NCI-H526 (cell line): ENCODE data around the gene ATRN.
"Not testable (repeated sequence)": the region's sequence is repeated elsewhere in the genome, so short reads cannot be mapped to it uniquely, and the experiment has no call there.

Source experiments
- DNase-seq, 2 experiments: peaks; one replicate each; lab custom pipeline; 2025; lab: John Stamatoyannopoulos, UW

The ATRN gene

DNA sequence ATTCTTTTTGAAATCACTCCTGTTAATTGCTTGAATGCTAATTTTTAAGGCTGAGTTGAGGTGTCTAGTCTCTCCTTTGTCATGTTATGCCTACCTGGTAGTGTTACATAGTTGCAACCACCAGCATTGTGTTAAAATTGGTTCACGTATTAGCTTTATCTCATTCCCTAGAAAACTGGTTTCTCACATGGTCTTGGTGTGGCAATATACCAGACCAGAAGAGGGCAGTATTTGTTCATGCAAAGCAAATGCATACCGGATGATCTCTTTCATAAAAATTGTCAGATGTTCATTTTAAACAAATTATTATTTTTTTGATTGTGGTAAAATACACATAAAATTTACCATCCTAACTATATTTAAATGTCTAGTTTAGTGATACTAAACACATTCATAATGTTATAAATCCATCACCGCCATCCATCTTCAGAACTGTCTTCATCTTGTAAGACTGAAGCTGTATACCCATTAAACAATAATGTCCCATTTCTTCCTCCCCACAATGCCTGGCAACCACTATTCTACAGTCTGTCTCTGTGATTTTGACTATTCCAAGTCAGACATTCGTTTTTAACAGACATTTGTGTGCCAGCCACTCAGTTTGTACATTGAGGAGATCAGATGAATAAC, 92.8 kb downstream of the ATRN start:
- peak; percentile 11 to 75 for DNase-seq

DNA sequence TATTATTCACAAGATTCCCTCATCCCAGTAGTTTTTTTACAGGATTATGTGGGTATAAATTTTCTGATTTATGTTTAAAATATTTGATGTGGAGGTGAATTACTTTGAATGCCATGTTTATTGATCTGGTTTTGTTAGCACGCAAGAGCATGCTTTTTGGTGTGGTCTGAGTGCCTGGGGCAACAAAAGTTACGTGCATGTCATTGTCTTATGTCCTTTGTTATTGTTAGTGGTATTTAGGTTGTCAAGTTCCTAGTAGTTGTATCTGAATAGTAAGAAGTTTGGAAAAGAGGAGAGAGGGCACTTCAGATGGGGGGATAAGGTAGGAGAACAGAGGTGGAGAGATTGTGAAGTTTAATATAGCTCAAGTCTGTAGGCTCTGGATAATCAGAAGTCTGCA, 95.0 kb downstream of the ATRN start:
- DNase-seq, result no peak

DNA sequence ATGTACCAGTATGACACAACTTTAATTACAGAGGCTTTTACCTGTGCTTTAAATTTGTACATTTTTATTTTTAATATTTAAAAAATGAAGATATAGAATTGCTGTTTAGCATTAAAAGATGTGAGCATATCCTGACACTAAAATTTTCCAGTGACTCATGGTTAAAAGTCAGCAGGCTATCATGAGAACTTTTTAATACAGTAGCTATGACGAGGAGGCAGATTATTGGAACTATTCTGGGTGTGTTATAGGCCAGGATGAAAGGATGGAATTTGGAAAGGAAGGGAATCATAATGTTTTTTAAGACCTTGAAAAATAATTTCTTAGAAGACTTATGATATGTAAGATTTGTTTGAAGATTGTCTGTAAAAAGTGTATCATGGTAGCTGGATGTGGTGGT, 101.3 kb downstream of the ATRN start:
- no peak for DNase-seq

DNA sequence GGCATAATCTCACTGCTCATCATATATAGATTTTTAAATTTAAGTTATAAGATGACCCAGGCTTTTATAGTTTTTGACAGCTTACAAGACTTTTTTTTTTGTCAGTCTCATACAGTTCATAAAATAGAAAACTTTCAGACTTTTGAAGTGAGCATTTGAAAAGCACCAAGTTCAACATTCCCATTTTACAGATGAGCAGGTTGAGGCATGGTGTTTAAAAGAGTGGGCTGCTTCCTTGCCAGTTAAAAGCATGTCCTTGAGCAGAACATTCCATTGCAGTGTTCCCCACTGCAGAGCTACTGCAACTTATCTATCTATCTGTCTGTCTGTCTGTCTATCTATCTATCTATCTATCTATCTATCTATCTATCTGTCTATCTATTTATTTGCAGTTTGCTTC, 105.5 kb downstream of the ATRN start:
- no peak for DNase-seq

DNA sequence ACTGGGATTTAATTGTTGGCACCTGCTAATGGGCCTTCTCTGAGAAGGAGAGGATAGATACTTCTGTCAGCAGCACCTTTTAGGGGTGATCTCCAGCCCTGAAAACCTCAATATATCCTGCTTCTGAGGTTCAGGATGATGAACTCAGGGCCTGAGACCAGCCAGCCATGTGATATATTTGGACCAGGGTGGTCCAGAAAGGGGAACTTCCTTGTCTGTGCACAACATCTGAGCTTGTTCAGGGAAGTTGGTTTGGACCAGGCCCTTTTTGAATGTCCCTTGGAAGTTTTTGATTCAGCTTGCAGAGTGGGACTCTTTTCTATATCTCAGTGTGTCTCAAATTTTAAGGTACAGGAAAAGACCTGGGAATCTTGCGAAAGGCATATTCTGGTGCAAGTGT, 106.5 kb downstream of the ATRN start:
- no peak for DNase-seq

DNA sequence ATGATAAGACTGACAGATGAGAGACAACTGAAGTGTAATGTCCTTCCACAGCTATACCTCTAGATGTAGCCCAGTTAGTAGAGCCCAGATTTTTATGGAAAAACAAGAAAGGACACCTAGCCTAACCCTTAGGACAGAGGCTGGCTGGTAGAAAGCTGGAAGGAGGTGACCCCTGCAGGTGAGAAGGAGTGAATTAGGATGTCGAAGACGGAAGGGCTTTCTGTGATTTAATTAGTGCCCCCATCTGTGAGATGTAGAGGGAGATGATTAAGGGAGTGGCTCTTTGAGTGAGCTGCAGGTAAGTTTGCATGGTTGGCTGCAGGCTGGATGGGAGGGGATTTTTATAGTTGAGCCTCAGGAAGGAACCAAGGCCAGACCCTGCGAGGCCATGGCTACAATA, 109.6 kb downstream of the ATRN start:
- no peak for DNase-seq

DNA sequence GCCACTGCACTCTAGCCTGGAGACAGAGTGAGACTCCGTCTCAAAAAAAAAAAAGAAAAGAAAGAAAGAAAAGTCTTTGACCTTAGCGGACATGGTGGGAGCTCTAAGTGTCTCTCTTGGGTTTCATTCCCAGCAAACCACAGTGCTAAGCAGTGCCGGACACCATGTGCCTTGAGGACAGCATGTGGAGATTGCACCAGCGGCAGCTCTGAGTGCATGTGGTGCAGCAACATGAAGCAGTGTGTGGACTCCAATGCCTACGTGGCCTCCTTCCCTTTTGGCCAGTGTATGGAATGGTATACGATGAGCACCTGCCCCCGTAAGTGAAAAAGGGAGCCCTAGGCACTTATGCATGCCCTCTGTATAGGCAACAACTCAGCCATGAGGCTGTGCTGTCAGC, 112.9 kb downstream of the ATRN start:
- no peak for DNase-seq

DNA sequence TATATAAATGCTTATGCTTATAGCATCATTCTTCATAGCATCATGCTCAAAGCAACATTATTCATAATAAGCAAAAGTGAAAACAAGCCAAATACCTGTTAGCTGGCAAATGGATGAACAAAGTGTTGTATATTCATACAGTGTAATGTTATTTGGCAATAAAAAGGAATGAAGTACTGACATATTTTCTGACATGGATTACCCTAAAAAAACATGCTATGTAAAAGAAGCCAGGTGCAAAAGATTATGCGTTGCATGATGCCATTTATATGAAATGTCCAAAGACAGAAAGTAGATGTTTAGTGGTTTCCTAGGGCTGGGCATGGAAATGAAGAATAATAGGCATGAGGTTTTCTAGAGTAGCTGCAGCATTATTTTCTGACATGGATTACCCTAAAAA, 115.3 kb downstream of the ATRN start:
- DNase-seq, result no peak

DNA sequence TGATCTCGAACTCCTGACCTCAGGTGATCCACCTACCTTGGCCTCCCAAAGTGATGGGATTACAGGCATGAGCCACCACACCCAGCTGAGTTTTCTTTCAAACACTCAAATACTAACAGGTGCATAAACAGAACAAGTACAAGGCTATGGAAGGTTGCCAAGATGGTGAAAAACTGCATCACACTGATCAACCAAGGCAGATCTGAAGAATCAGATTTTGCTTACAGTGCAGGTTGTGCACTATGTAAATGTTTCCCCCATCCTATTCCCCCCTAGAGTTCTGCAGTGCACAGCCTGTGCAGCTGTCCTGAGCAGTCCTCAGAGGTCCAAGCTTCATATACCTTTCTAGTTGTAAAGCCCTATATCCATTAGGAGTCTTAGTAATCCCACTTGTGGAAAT, 119.3 kb downstream of the ATRN start:
- DNase-seq, result no peak

DNA sequence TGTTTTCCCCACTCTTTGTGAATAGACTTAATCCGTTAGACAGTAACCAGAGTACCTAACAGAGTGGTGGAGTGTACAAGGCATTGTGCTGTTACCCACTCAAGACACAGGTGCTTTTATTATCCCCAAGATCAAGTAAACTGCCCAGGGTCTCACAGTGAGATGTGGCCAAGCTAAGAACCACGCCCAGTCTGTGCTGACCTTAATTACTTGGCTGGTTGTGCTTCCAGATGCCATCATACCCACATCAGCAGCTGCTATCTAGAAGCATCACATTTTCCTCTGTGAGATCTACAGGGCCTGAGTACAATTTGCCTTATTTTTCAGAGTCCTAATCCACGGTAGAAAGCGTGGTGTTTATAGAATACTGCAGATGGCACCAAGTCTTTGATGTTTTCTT, 122.1 kb downstream of the ATRN start:
- DNase-seq, result no peak

DNA sequence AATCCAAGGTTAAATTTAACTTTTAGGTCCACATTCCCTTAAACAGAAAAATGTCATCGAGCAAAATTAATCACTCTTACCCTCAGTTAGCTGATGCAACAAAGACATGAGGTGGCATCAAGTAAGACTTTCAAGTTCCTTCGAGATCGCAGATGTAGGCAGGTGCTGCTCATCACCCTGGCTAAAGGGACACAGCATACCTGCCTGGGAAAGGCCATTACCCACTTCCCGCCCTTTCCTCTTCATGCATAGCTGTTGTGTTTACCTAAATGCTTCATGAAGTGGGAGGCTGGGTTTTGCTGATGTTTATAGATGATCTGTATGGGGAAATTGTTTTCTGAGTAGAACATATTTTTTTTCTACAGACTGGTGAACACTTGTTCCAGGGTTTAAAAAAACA, 124.7 kb downstream of the ATRN start:
- no peak for DNase-seq

DNA sequence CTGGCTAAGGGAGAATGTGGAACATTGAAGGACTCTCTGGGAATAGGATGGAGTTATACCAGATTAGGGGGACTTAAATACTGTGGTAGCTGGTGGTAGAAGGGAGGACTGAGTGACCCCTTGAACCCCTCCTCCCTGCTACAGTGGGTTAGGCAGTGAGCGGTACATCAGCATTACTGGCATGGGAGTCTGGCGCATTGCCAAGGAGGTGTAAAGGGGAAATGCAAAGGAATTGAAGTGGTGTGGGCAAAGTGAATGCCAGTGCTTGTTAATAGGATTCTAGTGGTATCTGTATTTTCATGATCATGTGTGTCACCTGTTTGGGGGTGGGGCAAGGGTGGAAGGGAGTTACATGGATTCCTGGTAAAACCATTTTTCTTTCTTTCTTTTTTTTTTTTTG, 132.3 kb downstream of the ATRN start:
- DNase-seq, result no peak

DNA sequence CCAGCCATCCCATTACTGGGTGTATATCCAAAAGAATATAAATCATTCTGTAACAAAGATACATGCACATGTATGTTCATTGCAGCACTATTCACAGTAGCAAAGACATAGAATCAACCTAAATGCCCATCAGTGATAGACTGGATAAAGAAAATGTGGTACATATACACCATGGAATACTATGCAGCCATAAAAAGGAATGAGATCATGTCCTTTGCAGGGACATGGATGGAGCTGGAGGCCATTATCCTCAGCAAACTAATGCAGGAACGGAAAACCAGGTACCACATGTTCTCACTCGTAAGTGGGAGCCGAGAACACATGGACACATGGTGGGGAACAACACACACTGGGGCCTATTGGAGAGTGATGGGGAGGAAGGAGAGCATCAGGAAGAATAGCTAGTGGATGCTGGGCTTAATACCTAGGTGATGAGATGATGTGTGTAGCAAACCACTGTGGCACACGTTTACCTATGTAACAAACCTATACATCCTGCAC, 134.6 kb downstream of the ATRN start:
- DNase-seq, result not testable (repeated sequence)

DNA sequence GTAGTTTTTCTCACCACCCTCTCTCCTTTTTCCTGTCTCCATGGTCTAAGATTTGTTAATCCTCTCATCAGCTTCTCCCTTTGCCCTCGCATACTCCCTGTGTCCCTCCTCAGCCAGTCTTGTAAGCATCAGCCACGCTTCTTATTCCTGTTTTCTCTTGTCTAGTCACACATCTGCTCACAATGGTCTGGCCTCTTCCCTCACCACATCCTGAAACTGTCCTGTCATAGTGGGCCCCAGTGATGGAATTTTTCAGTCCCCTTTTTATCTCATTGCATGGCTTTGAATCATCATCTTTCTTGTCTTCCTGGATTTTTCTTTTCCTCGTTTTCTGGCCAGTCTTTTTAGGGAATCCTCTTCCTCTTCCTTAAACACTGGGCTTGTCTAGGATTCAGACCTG, 135.2 kb downstream of the ATRN start:
- DNase-seq, result no peak

DNA sequence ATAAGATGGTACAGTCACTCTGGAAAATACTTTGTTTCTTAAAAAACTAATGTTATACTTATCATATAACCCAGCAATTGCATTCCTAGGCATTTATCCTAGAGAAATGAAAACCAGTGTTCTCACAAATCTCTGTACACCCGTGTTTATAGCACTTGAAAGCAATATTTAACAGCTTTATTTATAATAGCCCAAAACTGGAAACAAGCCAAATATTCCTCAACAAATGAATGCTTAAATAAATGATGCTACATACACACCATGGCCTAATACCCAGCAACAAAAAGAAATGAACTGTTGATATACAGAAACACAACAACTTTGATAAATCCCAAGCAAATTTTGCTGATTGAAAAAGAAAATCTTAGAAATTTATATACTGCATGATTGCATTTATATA, 141.1 kb downstream of the ATRN start:
- no peak for DNase-seq

DNA sequence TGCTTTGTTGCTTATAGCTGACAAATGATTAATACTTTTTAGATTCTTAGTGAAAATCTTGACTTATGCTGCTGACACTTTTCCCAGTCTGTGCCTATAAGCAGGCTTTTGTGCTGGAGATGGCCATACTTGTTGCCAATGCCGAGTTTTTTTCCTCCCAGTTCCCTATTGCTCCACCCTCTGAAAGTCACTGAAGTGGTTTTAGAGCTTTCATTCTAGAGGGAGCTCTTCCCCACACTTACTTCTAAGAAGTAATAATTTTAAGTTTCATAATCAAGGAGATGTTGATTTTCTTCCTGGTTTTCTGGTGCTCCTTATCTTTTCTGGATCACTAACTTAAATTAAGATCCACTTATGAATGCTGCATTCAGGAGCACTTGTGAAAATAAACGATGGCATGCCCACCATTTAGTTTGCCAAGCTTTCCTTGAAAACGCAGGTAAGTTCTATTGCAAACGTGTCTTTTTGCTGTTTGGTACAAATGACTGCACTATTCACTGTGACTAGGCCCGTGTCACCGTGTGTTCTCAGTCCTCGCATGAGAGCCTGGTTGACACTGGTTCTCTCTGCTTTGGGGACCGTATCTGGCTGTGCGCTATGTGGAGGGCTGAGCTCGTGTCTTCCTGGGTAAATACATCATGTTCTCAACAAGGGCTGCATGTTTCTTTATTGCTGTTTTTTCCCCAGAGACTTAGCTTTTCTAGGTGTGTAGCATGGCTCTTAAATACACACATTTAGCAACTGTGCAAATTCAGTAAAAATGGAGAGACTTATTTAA, 142.2 kb downstream of the ATRN start:
- no peak for DNase-seq

DNA sequence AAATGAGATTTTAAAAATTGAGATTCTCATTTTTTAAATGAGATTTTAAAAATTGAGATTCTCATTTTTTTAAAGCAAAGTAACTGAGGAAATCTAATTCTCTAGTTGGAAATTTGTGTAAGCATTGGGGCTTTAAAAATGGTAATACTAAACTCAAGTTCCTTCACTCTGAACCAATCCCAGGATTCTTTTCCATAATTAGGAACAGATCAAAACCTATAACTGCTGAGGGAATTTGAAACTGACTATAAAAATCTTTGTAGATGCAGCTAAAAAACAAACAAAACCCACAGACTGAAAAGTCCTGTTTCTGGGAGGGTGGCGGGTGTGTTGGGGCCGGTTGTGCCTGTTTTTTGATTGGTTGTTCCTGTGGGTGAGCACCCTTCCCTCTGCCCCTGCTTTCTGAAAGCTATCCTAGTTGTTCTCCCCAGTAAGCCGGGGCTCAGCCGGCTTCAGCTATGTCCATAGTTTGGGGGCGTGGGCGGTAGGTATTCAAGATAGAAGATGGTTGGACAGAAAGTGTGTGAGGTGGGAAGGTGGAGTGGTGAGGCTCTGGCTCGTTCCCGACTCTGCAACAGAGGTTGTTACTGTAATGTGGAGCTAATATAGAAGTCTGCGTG, 143.1 kb downstream of the ATRN start:
- no peak for DNase-seq

DNA sequence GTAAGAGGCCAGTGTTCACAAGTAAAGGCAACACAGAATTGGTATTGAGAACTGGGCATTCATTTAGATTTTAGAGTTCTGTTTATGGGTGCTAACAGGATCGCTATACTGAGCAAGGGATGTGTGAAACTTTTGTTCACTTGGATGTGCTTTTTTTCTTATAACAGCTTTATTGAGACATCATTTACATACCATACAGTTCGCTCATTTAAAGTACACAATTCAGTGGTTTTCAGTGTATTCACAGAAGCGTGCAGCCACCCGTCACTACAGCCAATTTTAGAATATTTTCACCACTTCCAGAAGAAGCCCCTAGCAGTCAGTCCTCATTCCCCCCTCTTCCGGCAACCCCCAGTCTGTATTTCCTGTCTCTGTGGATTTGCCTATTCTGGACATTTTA, 143.6 kb downstream of the ATRN start:
- DNase-seq, result no peak

DNA sequence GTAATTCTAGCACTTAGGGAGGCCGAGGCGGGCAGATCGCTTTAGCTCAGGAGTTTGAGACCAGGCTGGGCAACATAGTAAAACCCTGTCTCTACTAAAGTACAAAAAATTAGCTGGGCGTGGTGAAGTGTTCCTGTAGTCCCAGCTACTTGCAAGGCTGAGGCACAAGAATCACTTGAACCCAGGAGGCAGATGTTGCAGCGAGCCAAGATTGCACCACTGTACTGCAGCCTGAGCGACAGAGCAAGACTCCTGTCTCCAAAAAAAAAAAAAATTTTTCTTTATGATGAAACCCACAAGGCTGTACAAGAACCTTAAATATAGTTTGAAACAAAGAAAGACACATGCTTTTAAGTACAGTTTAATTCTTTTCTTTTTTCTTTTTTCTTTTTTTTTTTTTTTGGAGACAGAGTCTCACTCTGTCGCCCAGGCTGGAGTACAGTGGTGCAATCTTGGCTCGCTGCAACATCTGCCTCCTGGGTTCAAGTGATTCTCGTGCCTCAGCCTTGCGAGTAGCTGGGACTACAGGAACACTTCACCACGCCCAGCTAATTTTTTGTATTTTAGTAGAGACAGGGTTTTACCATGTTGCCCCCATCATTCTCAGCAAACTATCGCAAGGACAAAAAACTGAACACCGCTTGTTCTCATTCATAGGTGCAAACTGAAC, 144.5 kb downstream of the ATRN start:
- not testable (repeated sequence) for DNase-seq

DNA sequence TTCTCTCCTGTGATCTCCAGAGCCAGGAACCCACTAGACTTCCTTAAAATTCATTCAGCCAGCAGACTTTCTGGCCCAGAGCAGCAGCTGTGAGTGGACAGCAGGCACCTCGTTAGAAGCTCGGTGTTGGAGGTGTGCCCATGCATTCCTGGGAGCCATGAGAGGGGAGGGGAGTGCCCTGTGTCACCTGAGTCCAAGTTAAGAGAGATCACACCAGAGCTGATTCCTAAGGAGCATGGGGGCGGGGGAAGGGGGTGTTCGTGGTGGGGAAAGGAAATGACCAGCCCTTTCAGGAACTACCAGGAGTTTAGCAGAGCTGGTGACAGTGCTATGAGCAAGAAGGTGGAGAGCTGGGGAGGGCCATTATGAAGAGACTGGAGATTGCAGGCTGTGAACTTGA, 145.4 kb downstream of the ATRN start:
- DNase-seq, result no peak

DNA sequence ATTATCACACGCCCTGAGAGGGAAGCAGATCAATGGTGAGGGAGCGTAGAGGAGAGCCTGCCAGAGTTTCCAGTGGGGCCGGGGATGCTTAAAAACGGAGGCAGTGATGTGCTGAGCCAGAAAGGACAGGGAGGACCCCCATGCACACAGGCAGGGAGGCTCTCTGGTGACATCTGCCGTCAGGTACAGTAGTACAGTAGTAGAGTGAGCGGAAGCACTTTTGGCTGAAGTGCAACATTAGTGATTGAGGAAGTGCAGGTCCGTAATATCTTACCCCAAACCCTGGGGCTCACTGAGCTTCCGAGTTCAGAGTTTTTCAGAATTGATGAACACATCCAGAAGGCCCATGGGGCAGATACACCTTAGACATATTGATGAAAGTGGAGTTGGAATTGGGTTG, 150.3 kb downstream of the ATRN start:
- no peak for DNase-seq

DNA sequence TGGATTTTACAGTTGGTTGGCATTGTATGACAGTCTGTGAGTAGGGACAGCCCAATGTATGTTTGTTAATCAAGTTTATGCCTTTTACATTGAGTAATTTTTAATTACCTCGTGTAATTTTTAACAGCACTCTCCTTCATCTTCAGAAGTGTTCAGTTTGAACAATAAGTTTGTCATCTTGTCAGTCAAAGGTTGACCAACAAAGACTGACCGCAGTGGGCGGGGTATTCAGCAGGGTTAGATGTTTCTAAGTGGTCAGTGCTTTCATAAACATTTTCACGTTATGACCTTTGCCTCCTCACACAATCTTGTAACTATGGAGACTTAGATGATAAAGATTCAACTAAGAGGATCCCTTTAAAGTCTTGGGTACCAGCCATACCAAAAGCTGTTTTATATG, 151.6 kb downstream of the ATRN start:
- no peak for DNase-seq

DNA sequence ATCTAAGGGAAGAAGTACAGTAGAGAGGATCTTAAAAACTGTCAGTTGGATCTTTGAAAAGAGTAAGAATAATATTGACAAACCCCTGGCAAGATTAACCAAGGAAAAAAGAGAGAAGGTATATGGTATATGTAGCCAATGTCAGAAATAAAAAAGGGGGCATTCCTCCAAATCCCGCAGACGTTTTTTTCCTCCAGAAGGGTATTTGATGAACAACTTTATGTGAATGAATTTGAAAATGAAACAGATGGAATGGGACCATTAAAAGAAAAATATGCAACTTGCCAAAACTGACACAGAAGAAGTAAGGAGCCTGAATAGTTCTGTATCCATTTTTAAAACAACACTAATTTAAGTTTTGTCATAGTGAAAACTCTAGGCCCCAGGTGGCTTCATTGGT, 156.7 kb downstream of the ATRN start:
- no peak for DNase-seq
